GM18951 (cell line): ENCODE data around the gene DARS1.
"Not testable (repeated sequence)": the region's sequence is repeated elsewhere in the genome, so short reads cannot be mapped to it uniquely, and the experiment has no call there.

ENCODE experiments used
- POLR2A ChIP-seq: IDR thresholded peaks from 4 replicates; pipeline ENCODE4 v1.6.1; 2011; ENCODE audit warnings: mild to moderate bottlenecking; ENCODE audit not compliant: insufficient read length, insufficient read depth; ENCODE audit errors: extremely low read depth
- in situ Hi-C: fragments of 300-500 bp; cut with MboI; formaldehyde crosslinking; loops from one replicate; pipeline ENCODE4 v1.12.0; 2022; ENCODE audit warnings: low sequenced_read_pairs, mixed read lengths, inconsistent platforms; ENCODE audit not compliant: unreplicated experiment

Gene DARS1

GRCh38 chr2:135960150-135960549, 25.3 kb downstream of the DARS1 start:
- TF ChIP-seq POLR2A: no peak
- in situ Hi-C loops: no loop called here

GRCh38 chr2:135958927-135959326, 26.5 kb downstream of the DARS1 start:
- in situ Hi-C loops: not testable (repeated sequence)

- in situ Hi-C loops: no loop called here
- no peak for TF ChIP-seq POLR2A
These were observed 31.3 kb downstream of the DARS1 start for GRCh38 chr2:135954020-135954601.

- no peak for TF ChIP-seq POLR2A
- in situ Hi-C loops: no loop called here
These were observed 32.5 kb downstream of the DARS1 start for GRCh38 chr2:135952891-135953290.

- TF ChIP-seq POLR2A: no peak
- in situ Hi-C loops: no loop called here
These were observed 34.3 kb downstream of the DARS1 start for GRCh38 chr2:135951041-135951583.

- no peak for TF ChIP-seq POLR2A
- in situ Hi-C loops: no loop called here
These were observed 35.8 kb downstream of the DARS1 start for GRCh38 chr2:135949451-135950234.

GRCh38 chr2:135948642-135949355, 36.6 kb downstream of the DARS1 start:
- in situ Hi-C loops: no loop called here
- TF ChIP-seq POLR2A: no peak

GRCh38 chr2:135948141-135948540, 37.3 kb downstream of the DARS1 start:
- TF ChIP-seq POLR2A: no peak
- in situ Hi-C loops: no loop called here

- in situ Hi-C loops: no loop called here
- TF ChIP-seq POLR2A: no peak
These were observed 37.9 kb downstream of the DARS1 start for GRCh38 chr2:135947483-135947882.

GRCh38 chr2:135945526-135945925, 39.9 kb downstream of the DARS1 start:
- no peak for TF ChIP-seq POLR2A
- in situ Hi-C loops: no loop called here

GRCh38 chr2:135944625-135945024, 40.8 kb downstream of the DARS1 start:
- in situ Hi-C loops: no loop called here

GRCh38 chr2:135942936-135943688, 42.3 kb downstream of the DARS1 start:
- no peak for TF ChIP-seq POLR2A
- in situ Hi-C loops: no loop called here

More at GRCh38 chr2:135944625-135945024, 40.8 kb downstream of the DARS1 start:
- no peak for TF ChIP-seq POLR2A

GRCh38 chr2:135936524-135936923, 48.9 kb downstream of the DARS1 start:
- in situ Hi-C loops: no loop called here

More at GRCh38 chr2:135936524-135936923, 48.9 kb downstream of the DARS1 start:
- no peak for TF ChIP-seq POLR2A
